SH-SY5Y (cell line): ENCODE results near the gene PRDM15.

Experiments
- GATA2 ChIP-seq: IDR thresholded peaks from 2 replicates; pipeline ENCODE4 v1.6.1; 2011; ENCODE audit warnings: mild to moderate bottlenecking, low read depth, low read length
- GATA3 ChIP-seq: IDR thresholded peaks from 2 replicates; pipeline ENCODE4 v1.6.1; 2011; ENCODE audit warnings: low read depth, mild to moderate bottlenecking, low read length, moderate library complexity

DNA sequence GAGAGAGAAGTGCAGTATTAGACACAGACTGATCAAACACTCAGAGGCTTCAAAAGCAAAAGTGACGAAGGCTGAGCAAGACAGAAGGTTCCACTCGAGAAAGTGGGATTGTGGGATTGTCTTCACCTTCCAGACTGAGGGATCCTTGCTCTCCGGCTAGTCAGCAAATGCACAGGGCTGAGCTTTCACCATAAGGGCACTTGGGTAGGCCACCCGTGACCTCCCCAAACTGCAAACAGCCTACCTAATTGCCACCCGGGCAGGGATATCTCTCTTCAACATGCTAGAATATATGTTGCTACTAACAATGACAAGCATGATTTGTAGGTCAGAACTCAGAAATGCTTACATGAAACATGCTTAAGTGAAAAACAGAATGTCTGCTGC, 77.0 kb downstream of the PRDM15 start:
- no peak for TF ChIP-seq GATA3
- no peak for TF ChIP-seq GATA2
